Mesenchymal stem cell (in vitro differentiated cells and primary cell): ENCODE results near the gene CRACR2A.

ENCODE experiments used
- DNase-seq: peaks from one replicate; pipeline ENCODE4 v3.0.0-alpha.2; 2013
- H2AFZ ChIP-seq: one replicate; pipeline ENCODE4 v1.6.1; 2013; ENCODE audit warnings: low read depth, mild to moderate bottlenecking, control low read depth, inconsistent platforms, low read length, moderate library complexity
- H2AK5ac ChIP-seq: 2 replicates; pipeline ENCODE4 v1.6.1; 2013; ENCODE audit warnings: low read length, moderate library complexity, mild to moderate bottlenecking, inconsistent platforms; ENCODE audit not compliant: severe bottlenecking
- H2BK120ac ChIP-seq: one replicate; pipeline ENCODE4 v1.6.1; 2013; ENCODE audit warnings: low read depth, mild to moderate bottlenecking, inconsistent platforms, low read length, moderate library complexity
- H2BK12ac ChIP-seq, 2 experiments: one replicate each; pipeline ENCODE4 v1.6.1; 2013; ENCODE audit warnings: inconsistent platforms in 2 of 2, low read length in 2 of 2, mild to moderate bottlenecking in 2 of 2, moderate library complexity in 2 of 2, control low read depth in 1 of 2
- H2BK15ac ChIP-seq: one replicate; pipeline ENCODE4 v1.6.1; 2013; ENCODE audit warnings: mild to moderate bottlenecking, low read depth, inconsistent platforms; ENCODE audit not compliant: poor library complexity, severe bottlenecking
- H2BK5ac ChIP-seq: 2 replicates; pipeline ENCODE4 v1.6.1; 2013; ENCODE audit warnings: low read depth, mild to moderate bottlenecking, low read length, control low read depth, inconsistent platforms; ENCODE audit not compliant: poor library complexity, severe bottlenecking
- H3K14ac ChIP-seq, 2 experiments: one replicate each; pipeline ENCODE4 v1.6.1; 2013; ENCODE audit warnings: inconsistent platforms in 2 of 2, low read length in 2 of 2, control low read depth in 1 of 2, mild to moderate bottlenecking in 1 of 2, moderate library complexity in 1 of 2
- H3K18ac ChIP-seq, 2 experiments: one replicate each; pipeline ENCODE4 v1.6.1; 2013; ENCODE audit warnings: inconsistent platforms in 2 of 2, low read length in 2 of 2, control low read depth in 1 of 2, low read depth in 1 of 2, mild to moderate bottlenecking in 1 of 2
- H3K23ac ChIP-seq, 2 experiments: one replicate each; pipeline ENCODE4 v1.6.1; 2013; ENCODE audit warnings: inconsistent platforms in 2 of 2, low read length in 2 of 2, mild to moderate bottlenecking in 2 of 2, moderate library complexity in 2 of 2, control low read depth in 1 of 2
- H3K27ac ChIP-seq: 2 replicates; pipeline ENCODE4 v1.5.1; 2013; ENCODE audit warnings: mild to moderate bottlenecking, moderate library complexity, low read length, control low read depth, inconsistent platforms; ENCODE audit not compliant: poor library complexity, severe bottlenecking
- H3K27me3 ChIP-seq, 2 experiments: 2 replicates each; pipeline versions ENCODE4 v1.6.1 to v1.7.0; 2013; ENCODE audit warnings: low read length in 2 of 2, mild to moderate bottlenecking in 2 of 2, moderate library complexity in 2 of 2, control low read depth in 1 of 2, inconsistent platforms in 1 of 2; ENCODE audit not compliant: control insufficient read depth in 1 of 2, insufficient read depth in 1 of 2
- H3K36me3 ChIP-seq, 2 experiments: 2 replicates each; pipeline versions ENCODE4 v1.6.1 to v1.7.0; 2013; ENCODE audit warnings: low read length in 2 of 2, control low read depth in 1 of 2, inconsistent platforms in 1 of 2, low read depth in 1 of 2, mild to moderate bottlenecking in 1 of 2; ENCODE audit not compliant: insufficient read depth in 2 of 2, control insufficient read depth in 1 of 2
- H3K4ac ChIP-seq, 2 experiments: one replicate each; pipeline ENCODE4 v1.6.1; 2013; ENCODE audit warnings: inconsistent platforms in 2 of 2, low read length in 2 of 2, mild to moderate bottlenecking in 2 of 2, moderate library complexity in 2 of 2, control low read depth in 1 of 2, low read depth in 1 of 2
- H3K4me1 ChIP-seq: 2 replicates; pipeline ENCODE4 v1.6.1; 2013; ENCODE audit warnings: low read depth, low read length, control low read depth; ENCODE audit not compliant: control insufficient read depth, insufficient read depth
- H3K4me2 ChIP-seq: 2 replicates; pipeline ENCODE4 v1.6.1; 2013; ENCODE audit warnings: low read length, mild to moderate bottlenecking, inconsistent platforms; ENCODE audit not compliant: poor library complexity, severe bottlenecking
- H3K4me3 ChIP-seq, 2 experiments: 2 replicates each; pipeline versions ENCODE4 v1.5.1 to v1.7.0; 2013; ENCODE audit warnings: low read length in 2 of 2, mild to moderate bottlenecking in 2 of 2, control low read depth in 1 of 2, low read depth in 1 of 2; ENCODE audit not compliant: insufficient read depth in 1 of 2
- H3K79me1 ChIP-seq: replicated peaks from 2 replicates; pipeline ENCODE4 v1.6.1; 2013; ENCODE audit warnings: mild to moderate bottlenecking, control low read depth, low read length, inconsistent platforms; ENCODE audit not compliant: poor library complexity, severe bottlenecking
- H3K9ac ChIP-seq: 2 replicates; pipeline ENCODE4 v1.7.0; 2013; ENCODE audit warnings: mild to moderate bottlenecking, low read length, moderate library complexity
- H3K9me3 ChIP-seq: 2 replicates; pipeline ENCODE4 v1.7.0; 2013; ENCODE audit warnings: mild to moderate bottlenecking, low read length; ENCODE audit not compliant: control insufficient read depth
- H4K8ac ChIP-seq: one replicate; pipeline ENCODE4 v1.6.1; 2013; ENCODE audit warnings: inconsistent platforms, mild to moderate bottlenecking, low read length, moderate library complexity
- H4K91ac ChIP-seq: one replicate; pipeline ENCODE4 v1.6.1; 2013; ENCODE audit warnings: mild to moderate bottlenecking, low read length, inconsistent platforms
- WGBS: methylation state at CpG from one replicate; pipeline ENCODE4 v1.1.7; 2013; ENCODE audit warnings: mixed read lengths; 5-methylcytosine and 5-hydroxymethylcytosine counted together

CRACR2A gene

DNA sequence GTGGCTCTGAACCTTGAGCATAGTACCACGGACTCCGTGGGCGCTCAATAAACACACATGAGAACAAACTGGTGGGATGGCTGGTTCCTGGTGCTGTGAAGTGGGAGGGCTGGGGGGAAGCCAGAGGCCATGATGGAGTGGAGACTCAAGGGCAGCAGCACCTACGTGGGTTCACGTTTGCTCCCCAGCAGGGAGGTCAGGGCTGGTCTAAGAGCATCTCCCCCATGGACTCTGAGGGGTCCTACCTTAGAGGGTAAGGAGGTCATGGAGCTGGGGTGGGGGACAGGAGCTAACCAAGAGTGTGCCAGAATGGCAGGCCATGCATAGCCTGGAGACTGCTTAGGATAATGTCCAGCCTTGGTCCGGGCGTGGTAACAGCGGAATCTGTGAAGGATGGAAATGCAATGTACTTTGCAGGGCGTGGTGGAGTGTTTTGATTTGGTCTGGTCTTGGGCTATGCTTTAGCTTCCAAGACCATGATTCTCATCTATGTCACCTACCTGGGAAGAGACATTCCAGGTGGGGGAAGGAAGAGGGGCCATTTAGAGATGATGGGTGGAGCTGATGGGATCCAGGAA is 158.9 kb downstream of the CRACR2A start:
- Histone ChIP-seq H2AFZ (no peak overlapping the region), H3K14ac (peak overlapping the region in 1 of 2 experiments; percentile 51), H2BK15ac (no peak overlapping the region), H2BK5ac (no peak overlapping the region), H2BK120ac (no peak overlapping the region), H2AK5ac (no peak overlapping the region), H3K9me3 (no peaks in the 10 kb centered on the region), H3K4me3 (no peak overlapping the region), H4K8ac (no peak overlapping the region), H3K79me1 (no peaks in the 10 kb centered on the region), H3K18ac (no peak overlapping the region), H3K9ac (no peak overlapping the region), H3K4ac (no peak overlapping the region), H3K23ac (no peak overlapping the region), H3K4me2 (no peak overlapping the region), H3K36me3 (no peaks in the 10 kb centered on the region), H3K4me1 (no peaks in the 10 kb centered on the region), H3K27ac (no peak overlapping the region), H3K27me3 (peaks cover 4 to 41% of the 10 kb centered on the region in 2 experiments), H2BK12ac (no peak overlapping the region), H4K91ac (no peak overlapping the region)
- WGBS: 76% methylated on average over 9 of the region's 9 CpGs
- no peak for DNase-seq

GRCh38 chr12:3592856-3593625 is 159.9 kb downstream of the CRACR2A start:
- no peak for DNase-seq
- no peak overlapping the region for H2BK15ac ChIP-seq
- no peaks in the 10 kb centered on the region for H3K4me1 ChIP-seq

DNA sequence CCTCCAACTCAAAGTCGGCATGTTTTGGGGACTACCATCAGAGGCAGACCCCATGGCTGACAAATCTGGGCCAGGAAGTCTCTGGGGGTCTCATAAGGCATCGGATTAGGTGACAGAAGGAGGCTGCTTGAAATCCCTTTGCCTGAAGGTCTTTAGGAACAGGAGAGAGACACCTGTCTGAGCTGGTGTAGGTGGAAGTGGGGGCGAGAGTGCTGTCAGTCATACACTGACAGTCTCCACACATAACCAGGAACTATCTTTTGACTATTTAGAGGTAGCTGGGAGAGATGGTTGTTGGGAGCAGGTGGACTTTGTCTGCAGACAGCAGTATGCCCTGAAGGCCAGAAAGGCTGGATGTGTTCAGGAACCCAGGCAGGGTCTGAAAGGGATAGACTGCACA is 163.2 kb downstream of the CRACR2A start:
- Histone ChIP-seq H3K18ac (no peak overlapping the region), H3K14ac (no peak overlapping the region), H3K4me2 (no peak overlapping the region), H2AFZ (no peak overlapping the region), H2BK15ac (no peak overlapping the region), H3K4me3 (no peak overlapping the region), H2BK5ac (no peak overlapping the region), H3K9ac (no peak overlapping the region), H3K79me1 (no peaks in the 10 kb centered on the region), H3K36me3 (no peaks in the 10 kb centered on the region), H3K9me3 (no peaks in the 10 kb centered on the region), H3K4ac (no peak overlapping the region), H2AK5ac (no peak overlapping the region), H4K91ac (no peak overlapping the region), H3K4me1 (no peaks in the 10 kb centered on the region), H3K27me3 (peaks cover 0 to 39% of the 10 kb centered on the region in 2 experiments), H4K8ac (no peak overlapping the region), H3K23ac (no peak overlapping the region), H3K27ac (no peak overlapping the region), H2BK120ac (no peak overlapping the region), H2BK12ac (no peak overlapping the region)
- 66% methylated on average over 2 of the region's 3 CpGs for WGBS
- no peak for DNase-seq

More at GRCh38 chr12:3592856-3593625, 159.9 kb downstream of the CRACR2A start:
- Histone ChIP-seq H4K8ac (no peak overlapping the region), H3K27ac (no peak overlapping the region), H3K79me1 (no peaks in the 10 kb centered on the region), H3K27me3 (peaks cover 0 to 40% of the 10 kb centered on the region in 2 experiments), H3K4me2 (no peak overlapping the region), H2AFZ (no peak overlapping the region), H2BK5ac (no peak overlapping the region), H3K18ac (no peak overlapping the region), H2BK120ac (no peak overlapping the region), H3K14ac (no peak overlapping the region), H3K9ac (no peak overlapping the region), H2BK12ac (no peak overlapping the region), H3K23ac (no peak overlapping the region), H2AK5ac (no peak overlapping the region), H3K4me3 (no peak overlapping the region), H3K9me3 (no peaks in the 10 kb centered on the region), H4K91ac (no peak overlapping the region), H3K4ac (no peak overlapping the region), H3K36me3 (no peaks in the 10 kb centered on the region)
- WGBS: 90% methylated on average over 29 of the region's 30 CpGs

DNA sequence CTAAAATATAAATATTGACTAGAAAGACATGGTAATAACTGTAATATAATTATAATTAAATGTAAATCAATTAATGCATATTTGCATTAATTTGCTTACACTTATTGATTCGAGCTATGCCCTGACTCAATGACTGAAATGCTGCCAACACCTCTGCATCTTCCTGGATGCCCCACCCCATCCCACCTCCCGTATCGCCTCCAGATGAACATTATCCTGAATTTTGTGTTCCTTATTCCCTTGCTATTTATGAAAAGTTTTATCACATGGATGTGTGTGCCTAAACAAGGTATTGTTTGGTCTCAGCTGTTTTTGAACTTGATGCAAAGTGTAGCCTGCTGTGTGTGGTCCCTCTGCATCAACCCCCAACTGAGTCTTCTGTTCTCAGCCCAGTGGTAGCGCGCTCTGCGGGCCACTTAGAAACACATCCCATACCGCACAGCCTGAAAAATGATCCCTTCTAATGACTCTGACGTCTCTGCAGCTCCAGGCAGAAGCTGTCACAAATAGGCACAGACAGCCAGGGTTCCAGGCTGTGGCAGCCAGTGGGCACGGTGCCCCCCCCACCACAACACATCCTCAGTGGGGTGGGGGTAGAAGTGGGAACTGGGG is 165.4 kb downstream of the CRACR2A start:
- H2BK120ac ChIP-seq: no peak overlapping the region
- 69% methylated on average over 6 of the region's 9 CpGs for WGBS
- no peak overlapping the region for H2BK15ac ChIP-seq
- no peaks in the 10 kb centered on the region for H3K9me3 ChIP-seq
- H3K36me3 ChIP-seq: no peaks in the 10 kb centered on the region
- H4K8ac ChIP-seq: no peak overlapping the region
- H3K9ac ChIP-seq: no peak overlapping the region
- no peak overlapping the region for H3K23ac ChIP-seq
- DNase-seq: no peak
- no peak overlapping the region for H3K18ac ChIP-seq
- no peak overlapping the region for H3K27ac ChIP-seq
- H2AK5ac ChIP-seq: no peak overlapping the region
- no peak overlapping the region for H2AFZ ChIP-seq
- H3K4ac ChIP-seq: no peak overlapping the region
- H3K14ac ChIP-seq: no peak overlapping the region
- H3K4me2 ChIP-seq: no peak overlapping the region
- no peak overlapping the region for H2BK5ac ChIP-seq
- no peak overlapping the region for H3K4me3 ChIP-seq
- no peaks in the 10 kb centered on the region for H3K79me1 ChIP-seq
- H2BK12ac ChIP-seq: no peak overlapping the region
- H4K91ac ChIP-seq: no peak overlapping the region
- H3K27me3 ChIP-seq: peaks cover 0 to 24% of the 10 kb centered on the region in 2 experiments
- no peaks in the 10 kb centered on the region for H3K4me1 ChIP-seq
